Stimulated activated CD4-positive, alpha-beta T cell treated with anti-CD3 and anti-CD28 coated beads, Interleukin-12 subunit alpha, Interleukin-12 subunit beta, amount 100 ng/mL, for 24 hours (primary cell): ENCODE data around the gene EIF4H.
"Not testable (repeated sequence)": the region's sequence is repeated elsewhere in the genome, so short reads cannot be mapped to it uniquely, and the experiment has no call there.

Experiments
- DNase-seq, 2 experiments: peaks; one replicate each; pipeline ENCODE4 v3.0.0-alpha.2; 2020; ENCODE audit warnings: low read depth in 2 of 2

Gene EIF4H

DNA sequence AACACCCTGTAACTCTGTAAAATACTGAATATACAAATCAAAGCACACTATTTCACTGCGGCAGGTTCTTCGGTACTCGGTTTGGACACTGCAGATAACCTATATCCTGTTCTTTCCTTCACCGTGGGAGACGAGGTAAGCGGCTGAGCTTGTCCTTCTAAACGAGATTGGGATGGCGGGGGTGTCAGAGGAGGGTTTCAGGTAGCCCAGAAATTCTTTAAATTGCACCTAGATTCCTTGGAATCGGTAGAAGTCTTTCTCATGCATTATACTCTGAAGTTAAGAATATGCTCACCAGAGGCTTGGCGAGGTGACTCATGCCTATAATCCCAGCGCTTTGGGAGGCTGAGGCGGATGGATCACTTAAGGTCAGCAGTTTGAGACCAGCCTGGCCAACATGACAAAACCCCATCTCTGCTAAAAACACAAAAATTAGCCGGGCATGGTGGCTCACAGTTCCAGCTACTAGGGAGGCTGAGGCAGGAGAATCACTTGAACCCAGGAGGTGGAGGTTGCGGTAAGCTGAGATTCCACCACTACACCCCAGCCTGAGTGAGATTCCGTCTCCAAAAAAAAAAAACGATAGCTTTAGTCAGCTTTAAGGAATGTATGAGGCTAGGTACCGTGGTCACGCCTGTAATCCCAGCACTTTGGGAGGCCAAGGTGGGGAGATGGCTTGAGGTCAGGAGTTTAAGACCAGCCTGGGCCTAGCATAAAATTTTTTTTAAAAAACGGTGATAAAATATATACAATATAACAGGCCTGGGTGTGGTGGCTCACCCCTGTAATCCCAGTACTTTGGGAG, 25.6 kb downstream of the EIF4H start:
- no peak for DNase-seq

DNA sequence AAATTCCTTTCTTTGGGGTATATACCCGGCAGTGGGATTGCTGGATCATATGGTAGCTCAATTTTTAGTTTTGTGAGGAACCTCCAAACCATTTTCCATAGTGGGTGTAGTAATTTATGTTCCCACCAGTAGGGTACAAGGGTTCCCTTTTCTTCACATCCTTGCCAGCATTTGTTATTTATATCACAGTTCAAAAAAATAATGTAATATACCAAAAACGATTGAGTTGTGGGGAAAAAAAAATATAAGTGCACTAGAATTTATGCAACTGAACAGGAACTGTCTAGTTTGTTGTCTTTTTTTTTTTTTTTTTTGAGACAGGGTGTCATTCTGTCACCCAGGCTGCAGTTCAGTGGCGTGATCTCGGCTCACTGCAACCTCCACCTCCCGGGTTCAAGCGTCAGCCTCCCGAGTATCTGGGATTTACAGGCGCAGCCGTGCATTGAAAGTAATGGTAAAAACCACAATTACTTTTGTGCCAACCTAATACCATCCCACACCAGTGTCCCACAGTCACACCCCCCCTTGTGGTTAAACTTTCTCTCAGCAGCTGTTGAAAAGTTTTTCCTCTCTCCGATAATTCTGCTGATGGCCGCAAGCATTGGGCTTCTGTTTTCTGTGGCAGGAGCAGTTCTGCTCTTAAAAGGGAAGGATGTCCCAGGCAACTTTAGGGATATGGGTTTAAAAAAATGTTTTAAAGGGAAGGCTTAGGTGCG, 28.8 kb downstream of the EIF4H start:
- no peak for DNase-seq

DNA sequence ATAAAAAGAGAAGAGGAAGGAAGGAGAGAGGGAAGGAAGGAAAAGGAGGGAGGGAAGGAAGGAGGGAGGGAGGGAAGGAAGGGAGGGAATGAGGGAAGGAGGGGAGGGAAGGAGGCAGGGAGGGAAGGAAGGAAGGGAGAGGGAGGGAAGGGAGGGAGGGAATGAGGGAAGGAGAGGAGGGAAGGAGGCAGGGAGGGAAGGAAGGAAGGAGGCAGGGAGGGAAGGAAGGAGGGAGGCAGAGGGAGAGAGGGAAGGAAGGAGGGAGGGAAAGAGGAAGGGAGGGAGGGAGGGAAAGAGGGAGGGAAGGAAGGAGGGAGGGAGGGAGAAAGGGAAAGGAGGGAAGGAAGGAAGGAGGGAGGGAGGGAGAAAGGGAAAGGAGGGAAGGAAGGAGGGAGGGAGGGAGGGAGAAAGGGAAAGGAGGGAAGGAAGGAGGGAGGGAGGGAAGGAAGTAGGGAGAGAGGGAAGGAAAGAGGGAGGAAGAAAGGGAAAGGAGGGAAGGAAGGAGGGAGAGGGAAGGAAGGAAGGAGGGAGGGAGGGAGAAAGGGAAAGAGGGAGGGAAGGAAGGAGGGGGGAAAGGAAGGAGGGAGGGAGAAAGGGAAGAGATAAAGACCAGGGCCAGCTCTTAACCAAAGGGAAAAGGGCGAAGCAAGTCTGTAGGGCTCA, 29.9 kb downstream of the EIF4H start:
- DNase-seq = no peak

DNA sequence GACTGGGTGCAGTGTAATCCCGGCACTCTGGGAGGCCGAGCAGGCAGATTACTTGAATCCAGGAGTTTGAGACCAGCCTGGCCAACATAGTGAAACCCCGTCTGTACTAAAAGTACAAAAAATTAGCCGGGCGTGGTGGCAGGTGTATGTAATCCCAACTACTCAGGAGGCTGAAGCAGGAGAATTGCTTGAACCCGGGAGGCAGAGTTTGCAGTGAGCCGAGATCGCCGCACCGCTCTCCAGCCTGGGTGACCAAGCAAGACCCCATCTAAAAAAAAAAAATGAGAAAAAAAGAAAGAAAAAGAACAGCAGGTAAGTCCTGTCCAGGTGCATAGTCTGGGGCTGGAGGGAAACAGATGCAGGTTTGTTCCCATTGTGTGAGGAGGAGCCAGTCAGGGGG, 31.9 kb downstream of the EIF4H start:
- DNase-seq = not testable (repeated sequence)

DNA sequence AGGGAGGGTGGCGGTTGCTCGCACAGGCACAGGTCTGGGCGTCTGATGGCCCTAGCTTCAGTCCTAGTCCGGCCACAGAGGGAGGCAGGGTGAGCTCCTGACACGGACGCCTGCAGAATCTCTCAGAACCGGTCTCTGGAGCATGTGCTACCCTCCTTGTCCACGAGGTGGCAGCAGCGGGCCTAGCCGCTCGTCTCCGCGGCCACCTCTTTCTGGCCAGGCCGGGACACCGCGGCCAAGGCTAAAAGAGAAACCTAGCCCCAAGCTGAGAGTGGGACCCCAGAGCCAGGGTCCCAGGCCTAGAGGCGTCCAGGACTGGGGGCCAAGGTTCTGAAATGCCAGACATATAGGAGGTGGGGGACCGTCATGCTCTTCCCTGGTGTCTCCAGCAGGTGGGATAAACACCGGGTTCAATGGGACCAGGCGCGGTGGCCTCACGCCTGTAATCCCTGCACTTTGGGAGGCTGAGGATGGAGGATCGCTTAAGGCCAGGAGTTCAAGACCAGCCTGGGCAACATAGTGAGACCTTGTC, 32.5 kb downstream of the EIF4H start:
- DNase-seq = peak; percentile 58 to 82

DNA sequence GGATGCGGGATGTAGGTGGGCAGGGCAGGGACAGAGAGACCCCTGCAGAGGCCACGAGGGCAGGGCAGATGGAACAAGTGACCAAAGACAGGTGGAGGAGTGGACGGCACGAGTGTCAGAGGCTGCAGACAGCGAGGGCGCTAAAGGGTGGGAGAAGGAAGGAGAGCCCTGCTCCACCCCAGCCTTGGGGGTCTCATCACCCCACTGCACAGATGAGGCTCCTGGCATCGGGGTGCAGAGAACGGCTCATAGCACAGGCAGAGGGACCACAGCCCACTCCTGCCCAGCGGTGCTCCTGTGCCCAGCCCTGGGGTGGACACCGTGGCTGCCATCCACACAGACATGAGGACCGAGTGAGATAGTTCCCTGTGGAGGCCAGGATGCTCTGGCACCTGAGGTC, 33.4 kb downstream of the EIF4H start:
- DNase-seq = no peak

DNA sequence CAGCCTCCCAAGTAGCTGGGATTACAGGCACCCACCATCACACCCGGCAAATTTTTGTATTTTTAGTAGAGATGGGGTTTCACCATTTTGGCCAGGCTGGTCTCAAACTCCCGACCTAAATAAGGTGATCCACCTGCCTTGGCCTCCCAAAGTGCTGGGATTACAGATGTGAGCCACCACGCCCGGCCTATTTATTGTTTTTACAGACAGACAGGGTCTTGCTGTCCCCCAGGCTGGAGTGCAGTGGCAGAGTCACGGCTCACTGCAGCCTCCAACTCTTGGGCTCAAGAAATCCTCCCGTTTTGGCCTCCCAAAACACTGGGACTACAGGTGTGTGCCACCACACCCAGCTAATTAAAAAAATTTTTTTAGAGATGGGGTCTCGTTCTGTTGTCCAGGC, 34.1 kb downstream of the EIF4H start:
- not testable (repeated sequence) for DNase-seq

DNA sequence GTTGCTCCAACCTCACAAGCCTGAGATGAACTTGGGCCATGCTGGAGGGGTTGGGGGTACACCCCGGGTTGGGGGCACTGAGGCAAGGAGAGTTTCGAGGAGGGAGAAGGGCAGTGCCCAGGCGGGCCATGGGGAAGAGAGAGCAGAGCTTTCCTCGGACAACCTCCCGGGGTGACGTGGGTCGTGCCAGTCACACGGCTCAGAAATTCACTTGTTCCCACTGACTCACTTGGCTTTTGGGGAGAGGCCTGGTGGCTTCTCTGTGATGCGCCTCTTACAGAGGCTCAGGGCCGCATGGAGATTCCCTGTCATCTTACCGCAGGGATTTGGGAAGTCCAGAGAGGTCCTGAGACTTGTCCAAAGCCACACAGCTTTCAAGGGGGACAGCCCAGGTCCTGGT, 38.5 kb downstream of the EIF4H start:
- no peak for DNase-seq

DNA sequence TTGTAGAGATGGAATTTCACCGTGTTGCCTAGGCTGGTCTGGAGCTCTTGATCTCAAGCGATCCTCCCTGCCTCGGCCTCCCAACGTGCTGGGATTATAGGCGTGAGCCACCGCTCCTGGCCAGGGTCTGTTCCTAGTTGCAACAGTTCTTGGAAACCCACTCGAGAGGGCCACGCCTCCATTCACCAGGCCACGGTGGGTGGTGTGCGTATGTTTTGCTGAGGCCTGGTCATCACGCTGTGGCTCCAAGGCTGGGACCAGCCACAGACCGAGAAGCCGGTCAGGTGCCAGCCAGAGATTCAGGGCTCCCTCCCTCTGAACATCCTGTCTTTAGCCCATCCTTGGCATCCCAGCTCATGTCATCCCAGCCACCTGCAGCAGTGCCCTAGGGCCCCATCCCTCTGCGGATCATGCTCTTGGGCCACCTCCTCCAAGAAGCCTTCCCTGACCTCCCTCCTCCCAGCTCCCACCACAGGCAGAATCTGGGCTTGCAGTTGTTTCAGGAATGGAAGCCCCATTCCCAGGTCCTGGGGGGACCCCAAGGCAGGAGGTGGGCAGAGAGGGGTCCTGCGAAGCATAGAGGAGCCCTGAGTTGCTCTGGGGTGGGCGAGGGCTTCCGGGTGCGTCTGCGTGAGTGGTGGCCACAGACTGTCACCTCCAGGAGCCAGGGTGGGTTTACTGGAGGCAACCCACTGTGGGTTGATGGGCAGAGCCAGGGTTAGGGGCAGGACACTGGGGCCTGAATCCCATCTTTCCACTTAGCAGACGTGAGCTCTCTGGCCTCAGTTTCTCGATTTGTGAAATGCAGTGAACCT, 40.9 kb downstream of the EIF4H start:
- no peak for DNase-seq

DNA sequence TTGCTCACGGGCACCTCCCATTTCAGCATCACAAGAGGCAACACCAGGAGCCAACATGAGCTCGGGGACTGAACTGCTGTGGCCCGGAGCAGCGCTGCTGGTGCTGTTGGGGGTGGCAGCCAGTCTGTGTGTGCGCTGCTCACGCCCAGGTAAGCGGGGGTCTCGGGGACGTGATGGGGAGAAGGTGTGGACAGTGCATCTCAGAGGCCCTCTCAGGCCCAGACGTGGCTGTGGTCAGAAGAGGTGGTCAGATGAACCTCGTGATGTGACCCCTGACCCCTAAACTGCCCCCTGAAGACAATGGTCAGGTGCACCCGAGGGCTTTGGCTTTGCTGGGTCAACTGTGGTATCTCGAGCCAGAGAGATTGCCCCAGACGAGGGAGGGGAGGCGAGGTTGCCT, 41.8 kb downstream of the EIF4H start:
- DNase-seq = no peak

DNA sequence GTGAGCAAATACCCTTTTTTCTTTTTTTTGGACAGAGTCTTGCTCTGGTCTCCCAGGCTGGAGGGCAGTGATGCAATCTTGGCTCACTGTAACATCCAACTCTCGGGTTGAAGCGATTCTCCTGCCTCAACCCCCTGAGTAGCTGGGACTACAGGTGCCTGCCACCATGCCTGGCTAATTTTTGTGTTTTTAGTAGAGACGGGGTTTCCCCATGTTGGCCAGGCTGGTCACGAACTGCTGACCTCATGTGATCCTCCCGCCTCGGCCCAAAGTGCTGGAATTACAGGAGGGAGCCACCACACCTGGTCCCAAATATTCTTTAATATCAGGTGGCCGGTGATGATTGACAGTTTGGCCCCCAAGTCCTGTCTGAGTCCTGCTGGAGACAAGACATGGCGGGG, 42.2 kb downstream of the EIF4H start:
- DNase-seq = no peak

DNA sequence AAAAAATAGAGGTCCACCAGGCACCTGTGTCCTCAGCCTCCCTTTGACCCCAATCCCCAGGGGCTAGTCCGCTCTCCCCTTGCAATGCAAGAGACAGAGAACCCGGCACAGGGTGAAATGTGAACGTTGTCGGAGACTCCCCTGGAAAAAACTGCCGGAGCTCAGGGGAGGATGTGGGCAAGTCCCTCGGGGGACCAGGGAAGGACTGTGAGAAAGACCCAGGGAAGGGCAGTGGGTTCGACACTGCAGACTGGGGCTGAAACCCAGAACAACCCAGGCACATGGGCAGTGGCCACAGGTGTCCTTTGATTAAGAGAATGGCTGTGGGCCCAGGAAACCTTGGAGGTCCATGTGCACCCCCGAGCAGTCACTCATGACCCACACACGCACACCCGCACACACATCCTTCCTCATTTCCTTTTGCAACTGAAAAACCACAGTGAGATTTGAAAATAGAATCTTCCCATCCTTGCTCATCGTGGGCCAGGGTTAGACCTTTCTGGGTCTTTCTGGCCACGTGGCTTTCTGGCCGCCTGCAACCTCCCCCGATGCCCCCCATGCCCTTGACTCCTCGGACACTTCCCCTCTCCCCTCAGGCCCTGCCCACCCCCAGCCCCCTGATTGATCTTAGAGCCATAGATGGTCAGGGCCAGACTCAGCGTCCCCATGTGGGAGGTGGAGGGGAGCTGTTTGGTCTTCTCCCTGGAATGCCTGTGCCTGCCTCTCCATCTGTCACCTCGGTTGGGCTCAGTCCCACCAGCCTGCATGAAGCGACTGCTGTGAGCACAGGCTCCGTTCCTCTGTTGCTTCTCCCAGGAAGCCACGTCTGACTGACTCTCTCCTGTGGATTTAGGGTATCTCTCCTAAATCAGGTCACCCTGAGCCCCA, 43.5 kb downstream of the EIF4H start:
- DNase-seq = no peak

DNA sequence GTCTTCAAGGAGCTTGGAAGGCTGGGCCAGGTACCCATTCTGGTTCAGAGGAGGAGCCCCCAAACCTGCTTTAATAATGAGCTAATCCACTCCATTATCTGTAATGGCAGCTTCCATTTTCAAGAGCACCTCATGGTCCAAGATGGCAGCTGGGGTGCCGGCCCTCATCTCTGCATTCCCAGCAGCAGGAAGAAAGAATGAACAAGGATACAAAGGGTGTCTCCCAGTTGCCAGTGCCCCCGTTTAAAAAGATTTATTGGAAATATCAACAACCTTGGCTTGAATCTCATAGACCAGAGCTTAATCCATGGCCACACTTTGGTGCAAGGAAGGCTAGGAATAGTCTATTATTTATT, 44.2 kb downstream of the EIF4H start:
- DNase-seq = no peak

DNA sequence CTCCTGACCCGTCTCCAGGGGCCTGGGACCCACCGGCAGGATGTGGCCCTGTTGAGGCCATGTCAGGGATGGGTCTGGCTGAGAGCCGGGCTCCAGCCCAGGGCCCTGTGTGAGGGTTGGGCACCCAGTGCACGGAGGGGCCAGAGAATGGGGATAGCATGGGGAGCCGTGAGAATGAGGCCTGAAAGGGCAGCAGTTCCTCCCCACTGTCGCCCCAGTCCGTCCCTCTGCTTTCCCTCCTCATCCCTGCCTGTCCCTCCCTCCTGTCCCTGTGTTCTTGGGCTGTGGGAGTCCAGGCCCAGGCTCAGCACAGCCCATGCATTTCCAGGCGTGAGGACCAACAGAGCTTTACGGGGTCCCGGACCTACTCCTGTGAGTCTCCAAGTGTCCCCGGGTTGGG, 45.3 kb downstream of the EIF4H start:
- DNase-seq = no peak

DNA sequence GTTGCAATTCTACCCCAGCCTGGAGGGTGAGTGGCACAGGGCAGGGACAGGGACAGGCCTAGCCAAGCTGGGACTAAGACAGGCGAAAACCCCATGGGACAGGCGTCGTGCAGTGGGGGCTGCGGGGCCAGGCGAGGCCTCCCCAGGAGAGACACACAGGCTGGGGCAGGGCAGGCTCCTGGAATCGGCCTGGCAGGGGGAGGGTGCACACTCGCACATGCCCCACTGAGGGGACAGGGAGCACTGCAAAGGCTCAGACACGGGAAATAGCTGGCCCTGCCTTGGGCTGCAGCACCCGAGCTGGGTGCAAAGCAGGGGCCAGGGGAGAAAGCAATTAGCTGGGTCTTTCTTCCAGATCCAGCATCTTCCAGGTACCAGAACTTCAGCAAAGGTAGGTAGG, 46.1 kb downstream of the EIF4H start:
- DNase-seq = no peak

DNA sequence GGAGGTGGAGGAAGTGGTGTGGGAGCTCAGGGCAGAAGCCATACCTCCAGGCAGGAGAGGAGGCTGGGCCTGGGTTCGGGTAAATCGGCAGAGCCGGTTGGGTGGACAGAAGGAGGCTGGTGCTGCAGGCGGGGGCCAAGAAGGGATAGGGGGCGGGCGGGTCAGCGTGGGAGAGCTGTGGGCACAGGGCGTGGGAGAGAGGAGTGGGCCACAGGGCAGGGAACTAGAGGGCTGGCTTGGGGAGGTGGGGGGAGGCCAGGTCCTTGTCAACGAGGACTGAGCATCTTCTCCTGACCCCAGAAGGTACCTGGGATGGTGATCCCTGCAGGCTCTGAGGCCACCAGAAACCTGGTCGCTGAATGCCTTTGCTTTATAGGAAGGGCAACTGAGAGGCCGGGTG, 47.6 kb downstream of the EIF4H start:
- no peak for DNase-seq

DNA sequence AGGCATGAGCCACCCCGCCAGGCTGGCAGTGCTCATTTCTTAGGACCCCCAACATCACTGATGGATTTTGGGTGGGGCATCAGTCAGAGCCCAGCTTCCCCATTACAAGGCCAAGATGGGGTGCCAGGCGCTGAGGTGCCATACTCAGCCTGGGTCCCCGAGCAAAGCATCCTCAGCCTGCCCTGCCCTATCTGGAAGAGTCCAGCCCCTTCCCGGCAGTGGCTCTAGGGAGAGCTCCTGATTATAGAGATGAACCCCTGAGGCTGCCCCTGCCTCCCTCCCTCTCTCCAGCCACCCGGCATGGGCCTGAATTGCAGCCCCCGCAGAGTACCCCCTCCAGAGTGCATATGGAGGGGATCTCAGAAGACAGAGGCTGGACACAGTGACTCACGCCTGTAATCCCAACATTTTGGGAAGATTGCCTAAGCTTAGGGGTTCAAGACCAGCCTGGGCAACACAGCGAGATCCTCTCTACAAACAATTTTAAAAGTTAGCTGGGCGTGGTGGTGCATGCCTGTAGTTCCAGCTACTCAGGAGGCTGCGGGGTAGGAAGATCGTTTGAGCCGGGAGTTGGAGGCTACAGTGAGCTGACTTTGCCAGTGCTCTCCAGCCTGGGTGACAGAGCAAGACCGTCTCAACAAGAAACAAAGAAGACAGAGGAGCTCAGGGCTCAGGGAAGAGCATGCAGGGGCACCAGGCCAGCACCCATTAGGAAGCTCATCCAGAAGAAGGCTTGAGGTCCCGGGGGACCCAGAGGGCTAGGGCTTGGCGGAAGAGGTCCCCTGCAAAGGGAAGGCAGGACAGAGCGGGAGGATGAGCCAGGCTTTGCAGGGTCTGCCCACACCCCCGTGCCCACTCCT, 48.9 kb downstream of the EIF4H start:
- DNase-seq = no peak

DNA sequence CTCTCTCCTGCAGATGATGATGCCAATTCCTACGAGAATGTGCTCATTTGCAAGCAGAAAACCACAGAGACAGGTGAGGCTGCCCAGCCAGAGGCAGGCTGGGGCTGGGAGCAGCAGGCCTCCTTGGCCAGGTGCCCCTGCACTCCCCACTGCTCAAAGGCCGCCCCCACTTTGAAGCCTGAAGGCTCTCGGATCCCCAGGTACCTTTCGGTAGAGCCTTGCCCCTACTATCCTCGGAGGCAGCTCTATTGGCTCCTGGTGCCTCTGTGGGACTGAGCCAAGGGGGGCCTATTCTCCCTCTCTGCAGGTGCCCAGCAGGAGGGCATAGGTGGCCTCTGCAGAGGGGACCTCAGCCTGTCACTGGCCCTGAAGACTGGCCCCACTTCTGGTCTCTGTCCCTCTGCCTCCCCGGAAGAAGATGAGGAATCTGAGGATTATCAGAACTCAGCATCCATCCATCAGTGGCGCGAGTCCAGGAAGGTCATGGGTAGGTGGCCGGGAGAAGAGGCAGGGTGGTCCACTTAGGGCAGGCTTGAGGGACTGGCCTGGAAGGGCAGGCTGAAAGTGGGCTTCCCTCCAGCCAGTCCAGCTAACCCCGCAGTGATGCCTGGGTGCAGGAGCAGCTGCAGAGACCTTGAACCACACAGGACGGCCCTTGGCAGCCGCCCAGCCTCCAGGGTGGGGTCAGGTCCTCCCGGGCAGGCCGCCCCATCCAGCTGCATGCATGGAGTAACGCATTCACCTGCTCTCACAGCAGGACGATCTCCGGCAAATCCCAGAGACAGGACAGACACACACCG, 49.8 kb downstream of the EIF4H start:
- DNase-seq = no peak

DNA sequence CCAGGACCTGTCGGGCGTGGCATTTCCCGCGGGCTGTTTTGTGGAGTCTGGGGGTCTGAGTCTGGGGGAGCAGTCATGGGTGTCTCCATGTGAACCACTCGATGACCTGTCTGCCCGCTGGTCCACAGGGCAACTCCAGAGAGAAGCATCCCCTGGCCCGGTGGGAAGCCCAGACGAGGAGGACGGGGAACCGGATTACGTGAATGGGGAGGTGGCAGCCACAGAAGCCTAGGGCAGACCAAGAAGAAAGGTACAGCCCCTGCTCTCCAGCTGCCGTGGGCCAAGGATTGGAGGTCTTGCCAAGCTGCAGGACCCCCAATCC, 50.3 kb downstream of the EIF4H start:
- no peak for DNase-seq
